ENCODE results near the gene RASAL1.
A peak's percentile ranks its signal among the peaks of the same experiment; 100 is the strongest.

RASAL1 gene

DNA sequence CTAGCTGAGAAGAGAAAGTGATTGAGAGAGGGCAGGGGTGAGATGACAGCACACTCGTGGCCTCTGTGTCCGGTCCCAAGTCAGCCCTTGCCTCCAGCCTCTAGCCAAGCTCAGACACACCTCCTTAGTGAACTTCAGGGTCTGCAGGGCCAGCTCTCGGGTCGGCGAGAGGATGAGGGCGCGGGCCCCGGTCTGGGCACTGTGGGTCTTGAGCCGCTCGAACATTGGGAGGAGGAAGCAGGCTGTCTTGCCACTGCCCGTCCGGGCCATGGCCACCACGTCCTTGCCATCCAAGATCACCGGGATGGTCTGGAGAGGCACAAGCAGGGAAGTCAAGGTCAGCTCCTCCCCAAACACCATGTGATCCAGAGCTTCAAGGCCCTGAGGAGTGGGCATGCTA, 43.5 kb upstream of the RASAL1 start:
- no peak for TF ChIP-seq CTCF (IDR thresholded peaks at IDR 0.05; ENCODE audit: borderline replicate concordance, insufficient read depth, low read depth, low read length)
- H3K4me3 ChIP-seq (ENCODE audit: low read depth, low read length) = no peak overlapping the region

DNA sequence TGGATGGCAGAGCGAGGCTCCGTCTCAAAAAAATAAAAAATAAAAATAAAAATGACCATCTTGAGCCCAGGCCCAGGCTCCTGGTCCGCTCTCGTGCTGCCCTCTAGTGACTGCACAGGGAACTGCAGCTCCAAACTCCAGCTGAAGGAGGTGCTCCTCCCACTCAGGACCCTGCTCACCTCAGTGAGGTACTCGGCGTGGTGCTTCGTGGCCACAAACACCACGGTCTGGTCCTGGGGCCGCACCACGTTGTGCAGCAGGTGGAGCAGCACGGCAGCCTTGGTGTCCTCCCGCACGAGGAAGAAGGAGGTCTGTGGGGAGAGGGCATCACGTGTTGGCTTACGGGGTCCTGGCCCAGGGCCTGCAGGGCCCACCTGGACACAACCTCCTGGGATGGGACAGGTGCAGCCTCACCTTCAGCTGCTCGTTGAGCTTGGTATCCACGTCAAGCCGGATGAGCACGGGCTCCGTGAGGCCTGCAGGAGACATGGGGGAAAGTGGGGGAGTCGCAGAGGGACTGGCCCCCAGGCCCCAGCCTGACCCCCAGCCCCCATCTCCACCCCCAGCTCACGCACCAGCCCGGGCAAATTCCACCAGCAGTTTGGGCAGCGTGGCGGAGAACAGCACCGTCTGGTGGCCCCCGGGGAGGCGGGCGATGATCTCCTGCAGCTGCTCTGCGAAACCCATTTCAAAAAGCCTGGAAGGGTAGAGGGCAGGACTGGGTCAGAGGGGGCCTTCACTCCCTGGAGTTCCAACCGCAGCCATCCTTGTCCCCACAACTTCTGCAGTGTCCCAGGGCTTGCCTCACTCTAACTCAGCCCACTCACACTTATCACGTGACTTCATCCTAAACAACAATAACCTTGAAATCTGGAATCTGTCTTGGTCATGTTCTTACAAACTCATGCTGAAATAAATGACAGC, 39.2 kb upstream of the RASAL1 start:
- no peak overlapping the region for H3K4me3 ChIP-seq (ENCODE audit: low read depth, low read length)
- peak; percentile 98 for TF ChIP-seq CTCF (IDR thresholded peaks at IDR 0.05; ENCODE audit: borderline replicate concordance, insufficient read depth, low read depth, low read length)

GRCh38 chr12:113173081-113173698, 37.6 kb upstream of the RASAL1 start:
- no peak for TF ChIP-seq CTCF (IDR thresholded peaks at IDR 0.05; ENCODE audit: borderline replicate concordance, insufficient read depth, low read depth, low read length)

DNA sequence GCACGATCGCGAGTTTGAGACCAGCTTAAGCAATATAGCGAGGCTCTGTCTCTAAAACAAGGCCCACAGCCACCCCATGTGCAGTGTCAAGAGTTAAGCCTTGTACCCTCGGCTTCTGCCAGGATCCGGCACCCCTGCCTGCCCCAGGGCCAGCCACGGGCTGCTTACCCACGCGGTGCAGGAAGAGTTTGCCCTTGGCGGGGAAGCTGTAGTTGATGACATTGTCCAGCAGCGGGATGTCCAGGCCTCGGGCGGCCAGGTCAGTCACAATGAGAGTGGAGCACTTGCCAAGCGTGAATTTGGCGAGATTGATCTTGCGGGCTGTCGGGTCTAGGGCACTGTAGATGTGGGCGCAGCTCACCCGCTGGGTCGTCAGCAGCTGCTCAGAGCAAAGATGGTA, 36.6 kb upstream of the RASAL1 start:
- no peak overlapping the region for H3K4me3 ChIP-seq (ENCODE audit: low read depth, low read length)
- TF ChIP-seq CTCF (IDR thresholded peaks at IDR 0.05; ENCODE audit: borderline replicate concordance, insufficient read depth, low read depth, low read length) = no peak

More at GRCh38 chr12:113173081-113173698, 37.6 kb upstream of the RASAL1 start:
- H3K4me3 ChIP-seq (ENCODE audit: low read depth, low read length) = no peak overlapping the region

GRCh38 chr12:113171543-113171942, 36.0 kb upstream of the RASAL1 start:
- no peak for TF ChIP-seq CTCF (IDR thresholded peaks at IDR 0.05; ENCODE audit: borderline replicate concordance, insufficient read depth, low read depth, low read length)
- no peak overlapping the region for H3K4me3 ChIP-seq (ENCODE audit: low read depth, low read length)

DNA sequence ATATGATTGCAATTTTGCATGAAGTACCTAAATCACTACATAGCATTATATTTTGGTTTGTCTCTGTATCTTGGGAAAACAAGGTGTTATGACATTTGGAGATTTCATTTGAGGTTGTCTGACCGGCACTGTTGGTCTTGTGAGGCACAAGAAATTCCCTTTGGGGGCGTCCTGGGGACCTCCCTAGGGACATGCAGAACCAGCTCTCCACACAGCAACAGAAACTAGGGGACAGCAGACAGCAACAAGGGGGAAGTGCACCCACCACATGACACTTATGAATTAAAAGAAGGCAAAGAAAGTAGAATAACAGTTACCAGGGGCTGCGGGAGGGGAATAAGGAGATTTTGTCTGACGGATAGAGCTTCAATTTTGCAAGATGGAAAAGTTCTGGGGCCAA, 35.4 kb upstream of the RASAL1 start:
- H3K4me3 ChIP-seq (ENCODE audit: low read depth, low read length) = no peak overlapping the region
- no peak for TF ChIP-seq CTCF (IDR thresholded peaks at IDR 0.05; ENCODE audit: borderline replicate concordance, insufficient read depth, low read depth, low read length)

DNA sequence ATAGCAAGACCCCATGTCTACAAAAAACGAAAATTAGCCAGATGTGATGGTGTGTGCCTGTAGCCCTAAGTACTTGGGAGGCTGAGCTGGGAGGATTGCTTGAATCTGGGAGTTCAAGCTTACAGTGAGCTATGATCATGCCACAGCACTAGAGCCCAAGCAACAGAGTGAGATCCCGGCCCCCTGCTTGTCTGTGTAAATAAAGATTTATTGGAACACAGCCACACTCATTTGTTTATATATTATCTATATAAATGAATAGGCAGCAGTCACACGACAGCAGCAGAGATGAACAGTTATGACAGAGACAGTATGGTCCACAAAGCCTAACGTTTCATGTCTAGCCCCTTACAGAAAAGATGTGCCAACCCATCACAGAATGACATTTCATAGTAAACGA, 34.9 kb upstream of the RASAL1 start:
- H3K4me3 ChIP-seq (ENCODE audit: low read depth, low read length) = no peak overlapping the region

More for the DNA sequence above, 34.9 kb upstream of the RASAL1 start:
- TF ChIP-seq CTCF (IDR thresholded peaks at IDR 0.05; ENCODE audit: borderline replicate concordance, insufficient read depth, low read depth, low read length) = no peak

All from GM12875 (cell line).